Measurements from ENCODE around the gene HOXA11.

DNA sequence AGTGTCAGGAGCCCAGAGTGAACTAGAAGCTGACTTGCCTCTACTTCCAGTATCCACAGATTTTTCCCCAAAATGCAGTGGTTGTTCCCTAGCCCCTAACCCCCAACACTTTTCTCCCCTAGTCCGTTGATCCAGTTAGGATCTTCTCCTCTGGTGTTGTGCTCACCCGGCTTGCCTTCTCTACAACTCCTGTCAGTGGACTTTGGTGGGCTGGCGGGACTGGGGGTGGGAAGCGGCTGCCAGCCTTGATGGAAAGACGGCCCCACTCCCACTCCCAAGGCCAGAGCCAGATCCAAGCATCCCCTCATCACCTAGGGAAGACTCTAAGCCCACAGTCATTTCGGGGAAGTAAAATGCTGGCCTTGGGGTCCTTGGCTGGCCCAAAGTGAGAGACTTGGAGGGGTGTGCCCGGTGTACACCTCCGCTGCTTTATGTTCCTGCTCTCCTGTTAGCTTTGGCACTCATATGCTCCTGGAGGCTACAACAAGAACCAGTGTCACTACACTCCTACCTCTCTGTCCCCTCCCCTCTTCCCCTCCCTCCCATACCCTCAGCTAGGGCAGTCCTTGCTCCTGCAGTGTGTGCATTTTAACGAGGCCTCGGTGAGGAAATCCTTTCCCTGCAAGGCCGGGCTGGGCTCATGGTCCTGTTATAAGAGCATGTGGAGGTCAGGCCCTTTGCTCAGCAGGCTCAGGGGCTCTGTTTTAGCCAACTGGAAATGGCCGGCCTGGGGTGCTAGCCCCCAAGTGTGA lies 10.0 kb downstream of the HOXA11 start:
- TF ChIP-seq EP300 (IDR thresholded peaks at IDR 0.05; ENCODE audit: low read depth) (no peak), POLR2A (IDR thresholded peaks at IDR 0.05) (peak; percentile 96)
- TF ChIP-seq, protein P1, sequence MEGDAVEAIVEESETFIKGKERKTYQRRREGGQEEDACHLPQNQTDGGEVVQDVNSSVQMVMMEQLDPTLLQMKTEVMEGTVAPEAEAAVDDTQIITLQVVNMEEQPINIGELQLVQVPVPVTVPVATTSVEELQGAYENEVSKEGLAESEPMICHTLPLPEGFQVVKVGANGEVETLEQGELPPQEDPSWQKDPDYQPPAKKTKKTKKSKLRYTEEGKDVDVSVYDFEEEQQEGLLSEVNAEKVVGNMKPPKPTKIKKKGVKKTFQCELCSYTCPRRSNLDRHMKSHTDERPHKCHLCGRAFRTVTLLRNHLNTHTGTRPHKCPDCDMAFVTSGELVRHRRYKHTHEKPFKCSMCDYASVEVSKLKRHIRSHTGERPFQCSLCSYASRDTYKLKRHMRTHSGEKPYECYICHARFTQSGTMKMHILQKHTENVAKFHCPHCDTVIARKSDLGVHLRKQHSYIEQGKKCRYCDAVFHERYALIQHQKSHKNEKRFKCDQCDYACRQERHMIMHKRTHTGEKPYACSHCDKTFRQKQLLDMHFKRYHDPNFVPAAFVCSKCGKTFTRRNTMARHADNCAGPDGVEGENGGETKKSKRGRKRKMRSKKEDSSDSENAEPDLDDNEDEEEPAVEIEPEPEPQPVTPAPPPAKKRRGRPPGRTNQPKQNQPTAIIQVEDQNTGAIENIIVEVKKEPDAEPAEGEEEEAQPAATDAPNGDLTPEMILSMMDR (IDR thresholded peaks at IDR 0.05) = no peak
